ENCODE results near the gene NAPA.
"Not testable (repeated sequence)": the region's sequence is repeated elsewhere in the genome, so short reads cannot be mapped to it uniquely, and the experiment has no call there.

NAPA gene

DNA sequence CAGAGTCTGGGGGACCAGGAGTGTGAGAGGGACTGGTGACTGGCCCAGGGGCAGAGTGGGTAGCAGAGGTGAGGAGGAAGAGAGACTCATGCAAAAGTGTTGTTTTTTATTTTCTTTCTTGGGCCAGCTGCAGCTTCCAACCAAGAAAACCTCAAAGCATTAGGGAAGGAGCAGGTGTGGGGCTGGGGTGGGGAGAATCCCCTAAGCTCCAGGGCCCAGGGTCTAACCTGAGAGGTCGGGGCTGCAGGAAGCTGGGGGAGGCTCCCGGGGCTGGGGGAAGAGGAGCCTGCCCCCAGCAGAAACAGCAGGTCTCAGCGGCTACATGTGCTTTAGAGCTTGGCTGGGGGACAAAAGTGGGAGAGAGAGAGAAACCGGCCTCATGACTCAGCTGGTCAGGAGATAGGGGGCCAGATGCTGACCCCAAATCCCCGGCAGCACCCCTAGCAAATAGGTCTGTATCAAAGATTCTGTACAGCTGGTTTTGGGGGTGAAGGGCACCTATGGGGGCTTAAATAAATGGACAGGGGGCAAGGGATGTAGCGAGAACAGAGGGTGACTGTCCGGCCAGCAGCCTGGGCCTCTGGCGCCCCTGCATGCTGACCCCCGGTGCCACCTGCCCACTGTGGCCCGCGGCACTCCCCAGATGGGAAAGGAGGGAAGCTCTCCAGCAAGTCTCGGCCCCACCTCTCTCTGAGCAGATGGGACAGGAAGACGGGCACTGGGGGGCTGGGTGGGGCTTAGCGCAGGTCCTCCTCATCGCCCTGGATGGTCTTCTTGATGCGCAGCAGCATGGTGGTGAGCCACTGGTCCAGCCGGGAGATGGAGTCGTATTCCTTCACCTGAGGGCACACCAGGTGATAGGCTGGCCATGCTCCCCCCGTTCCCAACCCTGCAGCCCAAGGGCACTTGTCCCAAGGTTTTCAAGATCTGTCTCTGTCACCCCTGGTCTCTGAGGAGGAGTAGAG, 27.0 kb downstream of the NAPA start:
- in situ Hi-C loops (cut with HindIII; ENCODE audit: low sequenced_read_pairs), result no loop called here

DNA sequence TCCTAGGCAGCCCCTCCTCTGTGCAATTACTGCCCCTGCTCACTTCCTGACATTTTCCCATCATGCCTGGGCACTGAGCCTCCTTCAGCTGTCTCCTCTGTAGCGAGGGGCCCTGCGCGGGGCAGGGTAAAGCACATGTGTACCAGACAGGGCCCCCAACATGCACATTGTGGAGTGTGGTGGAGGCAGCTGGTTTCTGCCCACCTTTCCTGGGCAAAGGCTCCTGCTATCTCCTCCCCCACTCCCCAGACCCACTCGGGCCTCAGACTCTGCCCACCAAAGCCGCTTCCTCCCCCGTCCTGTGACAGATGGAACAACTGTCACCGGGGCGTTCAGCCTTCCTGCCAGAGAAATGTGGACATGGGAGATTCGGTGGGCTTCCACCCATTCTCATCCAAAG, 28.0 kb downstream of the NAPA start:
- in situ Hi-C loops (cut with HindIII; ENCODE audit: low sequenced_read_pairs), result no loop called here

GRCh38 chr19:47486220-47486619, 28.6 kb downstream of the NAPA start:
- in situ Hi-C loops (cut with HindIII; ENCODE audit: low sequenced_read_pairs), result not testable (repeated sequence)

GRCh38 chr19:47485210-47485609, 29.7 kb downstream of the NAPA start:
- in situ Hi-C loops (cut with HindIII; ENCODE audit: low sequenced_read_pairs), result no loop called here

DNA sequence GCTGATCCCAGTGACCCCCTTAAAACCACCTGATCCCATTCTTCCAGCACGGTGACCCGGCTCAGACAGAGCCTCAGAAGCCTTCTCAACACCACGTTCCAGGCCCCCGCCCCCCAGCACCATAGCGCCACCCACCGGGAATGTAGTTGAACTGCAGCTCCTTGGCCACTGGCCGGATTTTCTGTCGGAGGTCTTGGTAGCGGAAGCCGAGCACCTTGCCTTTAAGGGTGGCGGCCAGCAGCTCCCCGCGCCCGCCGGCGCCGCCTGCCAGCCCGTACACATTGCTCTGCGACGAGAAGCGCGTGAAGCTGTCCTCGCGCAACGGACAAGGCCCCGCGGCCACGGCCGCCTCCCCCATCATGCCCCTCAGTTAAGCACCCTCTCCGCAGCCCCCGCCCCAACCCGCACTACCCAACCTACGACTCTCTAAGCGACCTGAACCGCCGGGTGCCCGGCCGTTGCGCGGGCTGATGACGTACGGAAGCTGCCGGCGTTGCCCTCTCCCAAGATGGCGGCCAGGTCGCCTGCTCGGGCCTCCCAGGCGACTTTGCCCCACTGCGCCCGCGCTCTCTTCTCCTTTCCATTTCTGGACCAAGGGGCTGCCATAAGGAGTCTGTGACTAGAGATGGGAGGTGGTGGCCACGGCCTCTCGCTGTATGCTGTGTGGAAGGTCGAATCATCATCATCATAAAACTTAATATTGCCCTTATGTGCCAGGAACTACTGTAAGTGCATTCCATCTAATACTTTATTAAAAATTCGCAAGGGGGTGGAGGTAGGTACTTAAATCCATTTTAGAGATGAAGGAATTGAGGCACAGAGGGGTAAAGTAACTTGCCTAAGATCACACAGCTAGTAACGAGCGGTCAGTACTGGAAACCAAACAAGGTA, 30.8 kb downstream of the NAPA start, which contains the start of gene KPTN:
KPTN (minus strand) TSS at position 420 of the 891 bp plus-strand sequence; CDS start at position 361, 59 bp downstream.
- in situ Hi-C loops (cut with HindIII; ENCODE audit: low sequenced_read_pairs), result no loop called here

DNA sequence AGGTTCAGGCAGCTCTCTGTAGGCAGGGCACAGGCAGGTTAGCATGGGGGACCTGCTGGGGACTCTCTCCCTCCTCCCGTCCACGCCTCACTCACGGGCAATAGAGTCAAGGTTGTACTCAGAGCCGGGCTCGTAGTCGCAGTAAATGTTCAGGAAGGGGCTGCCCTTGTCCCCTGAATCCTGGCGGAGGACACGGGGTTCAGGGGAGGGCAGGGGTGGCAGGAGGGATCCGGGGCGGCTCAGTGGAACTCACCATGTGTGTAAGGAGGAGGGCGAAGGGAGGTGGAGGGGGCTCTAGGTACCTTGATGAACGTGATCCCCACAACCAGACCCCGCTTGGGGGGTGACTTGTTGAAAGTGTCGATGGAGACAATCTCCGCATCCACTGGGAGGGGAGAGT, 31.7 kb downstream of the NAPA start:
- in situ Hi-C loops (cut with HindIII; ENCODE audit: low sequenced_read_pairs), result no loop called here

- in situ Hi-C loops (cut with HindIII; ENCODE audit: low sequenced_read_pairs), result no loop called here
These were observed 33.3 kb downstream of the NAPA start for GRCh38 chr19:47481460-47482052.

GRCh38 chr19:47480658-47481057, 34.2 kb downstream of the NAPA start:
- in situ Hi-C loops (cut with HindIII; ENCODE audit: low sequenced_read_pairs), result no loop called here

DNA sequence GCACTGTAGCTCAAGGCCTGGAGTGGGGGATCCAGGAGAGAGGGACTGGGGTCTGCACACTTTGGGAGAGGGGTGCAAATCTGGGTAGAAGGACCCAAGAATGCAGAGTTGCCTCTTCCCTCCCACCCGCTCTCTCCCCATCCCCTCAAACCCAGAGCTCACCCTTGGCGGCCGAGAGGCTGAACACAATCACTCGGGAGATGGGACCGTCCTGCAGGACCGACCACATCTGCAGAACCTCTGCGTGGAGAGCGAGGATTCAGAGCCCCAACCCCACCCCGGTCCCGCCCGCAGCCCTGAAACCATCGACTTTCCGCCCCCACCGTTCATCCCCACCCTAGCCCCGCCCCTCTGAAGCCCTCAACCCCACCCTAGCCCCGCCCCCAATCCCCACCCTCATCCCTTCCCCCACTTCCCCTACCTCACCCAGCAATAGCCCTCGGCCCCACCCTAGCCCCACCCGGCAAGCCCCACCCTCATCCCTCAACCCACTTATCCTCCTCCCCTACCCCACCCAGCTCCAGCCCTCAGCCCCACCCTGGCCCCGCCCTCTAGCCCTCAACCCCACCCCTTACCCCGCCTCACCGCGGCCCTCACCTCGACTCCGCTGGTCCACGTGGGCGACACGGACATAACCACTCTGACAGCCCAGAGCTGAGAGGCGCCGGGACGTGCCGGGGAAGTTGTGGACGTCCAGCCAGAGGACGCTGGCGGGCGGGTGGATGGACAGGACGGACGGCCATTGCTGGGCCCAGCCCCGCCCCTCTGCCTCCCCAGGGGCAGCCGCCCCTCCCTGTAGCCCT, 35.0 kb downstream of the NAPA start:
- in situ Hi-C loops (cut with HindIII; ENCODE audit: low sequenced_read_pairs), result no loop called here

DNA sequence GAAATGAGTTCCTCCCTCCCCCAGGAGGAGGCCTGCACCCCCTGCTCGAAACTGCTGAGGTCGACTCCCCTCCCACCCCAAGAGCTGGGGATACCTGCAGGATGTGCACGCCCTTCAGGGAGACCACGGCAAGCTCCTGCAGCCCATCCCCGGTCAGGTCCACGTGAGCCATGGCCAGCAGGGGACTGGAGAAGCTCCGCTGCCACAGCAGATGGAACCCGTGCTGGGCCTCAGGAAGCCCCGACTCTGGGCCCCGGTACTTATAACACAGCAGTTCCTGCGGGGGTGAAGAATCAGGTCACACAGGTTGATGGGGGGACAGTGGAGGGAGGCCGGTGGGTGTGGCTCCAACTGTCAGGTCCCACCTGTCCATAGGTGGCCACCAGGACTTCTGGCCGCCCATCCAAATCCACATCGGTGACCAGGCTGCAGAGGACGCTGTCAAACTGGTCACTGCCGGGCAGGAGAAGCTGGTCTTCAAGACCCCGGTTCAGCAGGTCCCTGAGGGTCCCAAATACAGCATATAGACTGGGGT, 38.4 kb downstream of the NAPA start:
- in situ Hi-C loops (cut with HindIII; ENCODE audit: low sequenced_read_pairs), result no loop called here

GRCh38 chr19:47475465-47475864, 39.4 kb downstream of the NAPA start:
- in situ Hi-C loops (cut with HindIII; ENCODE audit: low sequenced_read_pairs), result no loop called here

DNA sequence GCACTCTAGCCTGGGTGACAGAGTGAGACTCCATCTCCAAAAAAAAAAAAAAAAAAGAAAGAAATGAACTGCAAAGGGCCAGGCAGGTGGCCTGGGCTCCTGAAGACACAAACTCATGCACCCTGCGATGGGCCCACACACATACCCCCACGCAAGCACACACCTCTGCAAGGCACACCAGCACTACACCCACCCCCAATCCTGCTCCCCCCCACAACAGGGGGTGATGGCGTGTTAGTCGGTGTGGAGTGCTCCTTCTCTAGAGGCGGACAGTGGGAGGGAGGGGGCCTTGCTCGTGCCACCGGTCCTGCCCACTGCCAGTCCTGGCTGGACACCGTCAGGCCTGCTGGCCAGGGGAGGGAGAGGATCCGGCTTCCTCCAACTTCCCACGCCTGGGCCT, 41.5 kb downstream of the NAPA start:
- in situ Hi-C loops (cut with HindIII; ENCODE audit: low sequenced_read_pairs), result no loop called here

GRCh38 chr19:47471733-47472457, 43.0 kb downstream of the NAPA start, which contains the start of gene SLC8A2:
Gene SLC8A2, minus strand, starts transcription at chr19:47471893. Its CDS starts 5,490 bp downstream, at chr19:47466403.
- in situ Hi-C loops (cut with HindIII; ENCODE audit: low sequenced_read_pairs), result no loop called here

DNA sequence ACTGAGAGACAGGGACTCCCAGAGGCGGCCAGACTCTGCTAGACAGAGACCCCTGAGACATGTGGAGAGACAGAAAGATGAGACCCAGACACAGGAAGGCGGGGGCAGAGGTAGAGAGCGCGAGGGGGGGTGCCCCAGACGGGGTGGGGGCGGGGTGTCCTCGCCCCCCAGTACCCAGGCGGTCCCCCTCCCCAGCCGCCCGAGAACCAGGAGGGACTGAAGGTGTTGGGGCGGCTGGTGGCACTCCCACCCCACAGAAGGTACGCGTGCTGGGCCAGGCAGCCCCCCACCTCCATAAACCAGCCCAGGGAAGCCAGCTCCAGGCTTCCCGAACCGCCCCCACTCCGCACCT, 43.5 kb downstream of the NAPA start:
- in situ Hi-C loops (cut with HindIII; ENCODE audit: low sequenced_read_pairs), result no loop called here

- in situ Hi-C loops (cut with HindIII; ENCODE audit: low sequenced_read_pairs), result no loop called here
These were observed 44.2 kb downstream of the NAPA start for GRCh38 chr19:47470447-47471195.

- in situ Hi-C loops (cut with HindIII; ENCODE audit: low sequenced_read_pairs), result no loop called here
These were observed 45.1 kb downstream of the NAPA start for GRCh38 chr19:47469719-47470118.

DNA sequence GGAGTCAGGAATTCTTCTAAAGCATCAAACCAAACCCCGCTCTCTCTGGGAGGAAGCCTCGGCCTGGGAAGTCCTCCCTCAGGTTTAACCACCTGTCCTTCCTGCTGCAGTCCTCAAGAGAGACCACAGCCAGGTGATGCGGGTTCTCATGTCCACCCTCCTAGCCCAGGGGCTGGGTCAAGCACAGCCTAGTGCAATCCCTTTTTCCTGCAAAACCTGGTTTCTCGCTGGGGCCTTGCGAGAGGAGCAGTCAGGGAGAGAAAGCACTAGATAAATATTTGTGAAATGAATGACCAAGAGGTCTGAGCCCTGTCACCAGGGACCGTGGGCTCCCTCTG, 45.5 kb downstream of the NAPA start:
- in situ Hi-C loops (cut with HindIII; ENCODE audit: low sequenced_read_pairs), result no loop called here

- in situ Hi-C loops (cut with HindIII; ENCODE audit: low sequenced_read_pairs), result no loop called here
These were observed 46.9 kb downstream of the NAPA start for GRCh38 chr19:47467914-47468313.

DNA sequence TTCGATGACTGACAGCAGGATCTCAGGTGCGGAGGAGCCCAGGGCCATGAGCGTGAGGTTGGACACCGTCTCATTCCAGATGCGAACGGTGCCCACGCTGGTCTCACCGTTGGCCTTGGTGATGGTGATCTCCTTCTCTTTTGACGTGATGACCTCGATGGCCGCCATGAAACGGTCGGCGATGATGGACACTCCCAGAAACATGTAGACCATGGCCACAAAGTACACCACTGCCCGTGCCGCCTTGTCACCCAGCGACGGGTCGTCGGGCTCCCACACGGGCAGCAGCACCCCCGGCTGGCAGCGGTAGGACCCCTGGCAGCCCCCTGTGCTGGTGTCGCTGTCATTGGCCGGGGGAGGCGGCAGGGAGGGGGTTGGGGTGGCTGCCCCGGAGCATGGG, 48.9 kb downstream of the NAPA start:
- in situ Hi-C loops (cut with HindIII; ENCODE audit: low sequenced_read_pairs), result no loop called here

Measured in DLD1 (cell line).